Ovary (tissue), 10 donors: Measurements from ENCODE around the gene BMS1. TPM values are rescaled to one million over a fixed set of nuclear protein-coding genes. Genes with fewer than 3 reads are reported as not detected.
"Not testable (repeated sequence)": the region's sequence is repeated elsewhere in the genome, so short reads cannot be mapped to it uniquely, and the experiment has no call there.

ENCODE experiments used
- DNase-seq, 5 donors: peaks; one replicate each; pipeline ENCODE4 v3.0.0-alpha.2; 2019 to 2020
- H3K27ac ChIP-seq, 2 donors: fragments of 200-600 bp; one replicate each; pipeline versions ENCODE4 v1.5.1 to v1.8.0; 2019 to 2022
- H3K27me3 ChIP-seq: fragments of 200-600 bp; one replicate; pipeline ENCODE4 v1.8.0; 2022
- H3K36me3 ChIP-seq: fragments of 200-600 bp; sonication (generic); one replicate; pipeline ENCODE4 v1.5.1; 2019
- H3K4me1 ChIP-seq: one replicate; pipeline ENCODE4 v1.8.1; 2013; ENCODE audit warnings: mild to moderate bottlenecking, moderate library complexity; ENCODE audit not compliant: insufficient read depth
- H3K4me3 ChIP-seq: fragments of 200-600 bp; sonication (generic); one replicate; pipeline ENCODE4 v1.5.1; 2017
- H3K9me3 ChIP-seq, 2 donors: fragments of 200-600 bp in 1 of 2; sonication (generic) in 1 of 2; one replicate each; pipeline versions ENCODE4 v1.5.1 to v1.8.1; 2013 to 2019; ENCODE audit warnings: mild to moderate bottlenecking in 1 of 2, moderate library complexity in 1 of 2
- CTCF ChIP-seq, 3 donors: fragments of 450-650 bp in 2 of 3; fragments of 200-600 bp in 1 of 3; IDR thresholded peaks; one replicate each; pipeline versions ENCODE4 v1.5.1 to v1.8.0; 2016 to 2022; ENCODE audit warnings: antibody characterized with exemption in 3 of 3, mild to moderate bottlenecking in 1 of 3
- EP300 ChIP-seq: sonication (generic); formaldehyde crosslinking; IDR thresholded peaks from one replicate; pipeline ENCODE4 v1.6.1; 2017; ENCODE audit warnings: antibody characterized with exemption
- POLR2A ChIP-seq: fragments of 450-650 bp; IDR thresholded peaks from one replicate; pipeline ENCODE4 v1.6.1; 2017; ENCODE audit warnings: antibody characterized with exemption, mild to moderate bottlenecking, moderate library complexity
- WGBS, 3 donors: extraction: QIAGEN DNeasy Blood & Tissue Kit in 1 of 3; methylation state at CpG; one replicate each; pipeline versions ENCODE4 v1.1.5 to v1.1.7; 2013 to 2017; 5-methylcytosine and 5-hydroxymethylcytosine counted together
- intact Hi-C, 4 donors: fragments of 100-400 bp; cut with DNase I; formaldehyde crosslinking; loops; one replicate each; pipeline versions ENCODE4 v1.11.0 to v1.15.1; 2022 to 2023
- long read RNA-seq, 3 donors: library from polyadenylated mRNA in 2 of 3; unstranded in 2 of 3; transcript quantifications; one replicate each; pipeline ENCODE4 v2.0.0 and lab custom pipeline, GENCODE V29; 2021 to 2026
- polyA plus RNA-seq, 2 donors: library from polyadenylated mRNA; stranded (reverse); fragments of 200-250 nt in 1 of 2; fragments of 350-450 nt in 1 of 2; fragmentation: Illumina TruSeq in 1 of 2; extraction: RNeasy Lipid Tissue Mini Kit (QIAGEN cat#74804) in 1 of 2; gene quantifications; one replicate each; pipeline ENCODE4 v1.2.3, GENCODE V29; 2013 to 2014
- total RNA-seq, 7 donors: library from RNA; depleted of rRNA in 2 of 7; stranded (reverse); fragments of >200 nt in 2 of 7; fragmentation: NEBNext Ultra II Directional in 3 of 7; extraction: Animal tissue kit (Norgen Biotek cat#: 25700) in 3 of 7; gene quantifications; one replicate each; pipeline versions ENCODE4 v1.1.0 to v1.2.4, GENCODE V29; 2016 to 2023
- donor health status: DM: no; HTN: no; CAD: no; lungs with moderate emphysema.
- donor health status: DM: no; HTN: no; CAD: no.
- donor health status: Bipolar disorder and iron deficiency.
- donor health status: DM: yes; HTN: yes; CAD: no.
- donor health status: DM: no; HTN: no; CAD: no.
- donor health status: DM: yes; HTN: yes; CAD: no.

BMS1 gene
- 10 to 100 TPM; 10.0 to 16.0 (median 14.1) TPM for total RNA-seq
- polyA plus RNA-seq = 10 to 100 TPM in 1 of 2 donors, 1 to 10 TPM in 1; 8.4 to 13.3 TPM
- long read RNA-seq, donor 1, partial matches to known transcripts = 314 of 343 reads
- long read RNA-seq, donor 1, other reads (novel, unspliced or antisense) = 29 of 343 reads
- long read RNA-seq, donor 2, partial matches to known transcripts = 18 of 18 reads
- long read RNA-seq, donor 2, other reads (novel, unspliced or antisense) = 0 of 18 reads
- long read RNA-seq, donor 3, full-length matches to known transcripts = 8 of 31 reads
- long read RNA-seq, donor 3, partial matches to known transcripts = 10 of 31 reads
- long read RNA-seq, donor 3, other reads (novel, unspliced or antisense) = 13 of 31 reads

GRCh38 chr10:42782446-42783180 is at the start of gene BMS1:
Gene BMS1 (plus strand): TSS chr10:42782795. CDS start chr10:42784395, 1,600 bp downstream.
- peak; percentile 80 to 90 (median 85) for DNase-seq
- WGBS, 3 donors = 0% methylated on average over 57 to 60 of the region's 60 CpGs
- Histone ChIP-seq H3K4me1 (peaks cover 6% of the 10 kb centered on the region), H3K9me3 (no peaks in the 10 kb centered on the region), H3K27ac (peak within 1 kb of the TSS; percentile 66), H3K36me3 (no peaks in the 10 kb centered on the region), H3K27me3 (no peaks in the 10 kb centered on the region), H3K4me3 (peak within 1 kb of the TSS; percentile 92)
- TF ChIP-seq EP300 = no peak
- TF ChIP-seq POLR2A = peak; percentile 71
- intact Hi-C loops = loop anchor here in 1 of 4 donors (5.0 kb wide), 1 partner anchor 655 kb away; the partner anchor contains the start of gene ZNF487

GRCh38 chr10:42734536-42734935 is 48.1 kb upstream of the BMS1 start:
- no peak for DNase-seq
- 8 to 29% (median 26%) methylated on average over 1 of the region's 1 CpG for WGBS, 3 donors
- Histone ChIP-seq H3K4me1 (no peaks in the 10 kb centered on the region), H3K36me3 (no peaks in the 10 kb centered on the region), H3K9me3 (no peaks in the 10 kb centered on the region), H3K4me3 (no peak overlapping the region), H3K27me3 (no peaks in the 10 kb centered on the region), H3K27ac (no peak overlapping the region)
- TF ChIP-seq POLR2A = no peak
- TF ChIP-seq CTCF (IDR thresholded peaks at IDR 0.05) = no peak
- TF ChIP-seq EP300 = no peak
- intact Hi-C loops = no loop called here

GRCh38 chr10:42738679-42739078 is 43.9 kb upstream of the BMS1 start:
- TF ChIP-seq CTCF (IDR thresholded peaks at IDR 0.05) (no peak), POLR2A (no peak), EP300 (no peak)
- H3K9me3 ChIP-seq = no peaks in the 10 kb centered on the region
- no peak for DNase-seq
- no peak overlapping the region for H3K4me3 ChIP-seq
- H3K27ac ChIP-seq = no peak overlapping the region
- WGBS, 3 donors = 36 to 63% (median 49%) methylated on average over 3 of the region's 3 CpGs
- intact Hi-C loops = no loop called here
- no peaks in the 10 kb centered on the region for H3K36me3 ChIP-seq
- no peaks in the 10 kb centered on the region for H3K4me1 ChIP-seq
- H3K27me3 ChIP-seq = no peaks in the 10 kb centered on the region

GRCh38 chr10:42741536-42741935 is 41.1 kb upstream of the BMS1 start:
- 90 to 91% (median 90%) methylated on average over 7 of the region's 7 CpGs for WGBS, 3 donors
- H3K27ac ChIP-seq, H3K9me3 ChIP-seq, DNase-seq, H3K4me3 ChIP-seq, intact Hi-C loops, H3K4me1 ChIP-seq, H3K27me3 ChIP-seq, H3K36me3 ChIP-seq: not testable (repeated sequence)

DNA sequence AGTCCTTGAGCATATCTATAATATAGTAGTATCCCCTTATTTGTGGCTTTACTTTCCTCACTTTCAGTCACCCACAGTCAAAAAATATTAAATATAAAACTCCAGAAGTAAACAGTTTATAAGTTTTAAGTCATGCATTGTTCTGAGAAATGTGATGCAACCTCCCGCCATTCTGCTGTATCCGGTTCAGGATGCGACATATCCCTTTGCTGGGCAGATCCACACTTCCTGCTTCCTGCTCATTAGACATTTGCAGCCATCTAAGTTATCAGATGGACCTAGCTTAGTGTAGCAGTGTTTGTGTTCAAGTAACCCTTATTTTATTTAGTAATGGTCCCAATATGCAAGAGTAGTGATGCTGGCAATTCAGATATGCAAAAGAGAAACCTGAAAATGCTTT is 38.9 kb upstream of the BMS1 start:
- no peaks in the 10 kb centered on the region for H3K9me3 ChIP-seq
- TF ChIP-seq CTCF (IDR thresholded peaks at IDR 0.05) = no peak
- TF ChIP-seq EP300 = no peak
- no peak for TF ChIP-seq POLR2A
- no peak for DNase-seq
- no peaks in the 10 kb centered on the region for H3K27me3 ChIP-seq
- no peak overlapping the region for H3K27ac ChIP-seq
- no peaks in the 10 kb centered on the region for H3K36me3 ChIP-seq
- no peaks in the 10 kb centered on the region for H3K4me1 ChIP-seq
- no peak overlapping the region for H3K4me3 ChIP-seq
- WGBS, 3 donors = 88% methylated on average over 3 of the region's 3 CpGs
- intact Hi-C loops = no loop called here
